OCI-LY1 (cell line): ENCODE data around the gene TADA1.
A peak's percentile ranks its signal among the peaks of the same experiment; 100 is the strongest.
"Not testable (repeated sequence)": the region's sequence is repeated elsewhere in the genome, so short reads cannot be mapped to it uniquely, and the experiment has no call there.

Experiments used
- H2AFZ ChIP-seq: fragments of 200-600 bp; sonication (generic), shearing (Covaris generic); 2 replicates; pipeline ENCODE4 v1.6.0; 2014; ENCODE audit warnings: antibody characterized with exemption, mild to moderate bottlenecking, low read length
- H3F3A ChIP-seq: fragments of 200-600 bp; sonication (generic), shearing (Covaris generic); 2 replicates; pipeline ENCODE4 v1.6.0; 2014; ENCODE audit warnings: mild to moderate bottlenecking, antibody characterized with exemption, low read length, moderate library complexity; ENCODE audit not compliant: insufficient read depth
- H3K27ac ChIP-seq: fragments of 200-600 bp; sonication (generic); 2 replicates; pipeline ENCODE4 v1.5.1; 2014; ENCODE audit warnings: low read length, mixed run types, mild to moderate bottlenecking, low read depth; ENCODE audit not compliant: poor library complexity, severe bottlenecking
- H3K27me3 ChIP-seq: fragments of 200-600 bp; sonication (generic); 2 replicates; pipeline ENCODE4 v1.6.0; 2014; ENCODE audit warnings: antibody characterized with exemption, mild to moderate bottlenecking, low read length, moderate library complexity; ENCODE audit not compliant: insufficient read depth
- H3K36me3 ChIP-seq: fragments of 200-600 bp; sonication (generic); 2 replicates; pipeline ENCODE4 v1.6.1; 2014; ENCODE audit warnings: mild to moderate bottlenecking, antibody characterized with exemption, low read length, moderate library complexity, mixed read lengths; ENCODE audit not compliant: insufficient read depth
- H3K4me1 ChIP-seq: fragments of 200-600 bp; sonication (generic); 2 replicates; pipeline ENCODE4 v1.5.1; 2014; ENCODE audit warnings: mild to moderate bottlenecking, low read length, moderate library complexity; ENCODE audit not compliant: insufficient read depth, severe bottlenecking
- H3K4me2 ChIP-seq: fragments of 200-600 bp; sonication (generic), shearing (Covaris generic); 2 replicates; pipeline ENCODE4 v1.6.1; 2014; ENCODE audit warnings: low read length
- H3K4me3 ChIP-seq: fragments of 200-600 bp; sonication (generic); 2 replicates; pipeline ENCODE4 v1.5.1; 2014; ENCODE audit warnings: low read length, low read depth, mild to moderate bottlenecking, mixed read lengths; ENCODE audit not compliant: poor library complexity, severe bottlenecking
- H3K79me2 ChIP-seq: fragments of 200-600 bp; shearing (Covaris generic); 2 replicates; pipeline ENCODE4 v1.6.1; 2016; ENCODE audit warnings: mixed run types, low read length, mixed read lengths; ENCODE audit not compliant: insufficient read depth
- H3K9ac ChIP-seq: fragments of 200-600 bp; sonication (generic), shearing (Covaris generic); 2 replicates; pipeline ENCODE4 v1.6.1; 2014; ENCODE audit warnings: mild to moderate bottlenecking, low read length, mixed read lengths
- H3K9me2 ChIP-seq: fragments of 200-600 bp; sonication (generic), shearing (Covaris generic); 2 replicates; pipeline ENCODE4 v1.6.1; 2014; ENCODE audit warnings: low read depth, mild to moderate bottlenecking, low read length, mixed read lengths
- H3K9me3 ChIP-seq: fragments of 200-600 bp; shearing (Covaris generic); 2 replicates; pipeline ENCODE4 v1.6.1; 2014; ENCODE audit warnings: low read length, mixed read lengths
- H4K20me1 ChIP-seq: fragments of 200-600 bp; sonication (generic), shearing (Covaris generic); 2 replicates; pipeline ENCODE4 v1.6.0; 2016; ENCODE audit warnings: mild to moderate bottlenecking, low read length; ENCODE audit not compliant: insufficient read depth
- EZH2 ChIP-seq: fragments of 200-600 bp; sonication (generic), shearing (Covaris generic); IDR thresholded peaks from 2 replicates; pipeline ENCODE4 v1.8.0; 2017; ENCODE audit warnings: borderline replicate concordance, mixed run types, mild to moderate bottlenecking, antibody characterized with exemption, low read length, moderate library complexity, mixed read lengths
- TF ChIP-seq, protein P1 (sequence below): fragments of 200-600 bp; sonication (generic), shearing (Covaris generic); IDR thresholded peaks from 2 replicates; pipeline ENCODE4 v1.5.1; 2017; ENCODE audit warnings: mild to moderate bottlenecking, antibody characterized with exemption, low read length, moderate library complexity, mixed read lengths

The TADA1 gene

DNA sequence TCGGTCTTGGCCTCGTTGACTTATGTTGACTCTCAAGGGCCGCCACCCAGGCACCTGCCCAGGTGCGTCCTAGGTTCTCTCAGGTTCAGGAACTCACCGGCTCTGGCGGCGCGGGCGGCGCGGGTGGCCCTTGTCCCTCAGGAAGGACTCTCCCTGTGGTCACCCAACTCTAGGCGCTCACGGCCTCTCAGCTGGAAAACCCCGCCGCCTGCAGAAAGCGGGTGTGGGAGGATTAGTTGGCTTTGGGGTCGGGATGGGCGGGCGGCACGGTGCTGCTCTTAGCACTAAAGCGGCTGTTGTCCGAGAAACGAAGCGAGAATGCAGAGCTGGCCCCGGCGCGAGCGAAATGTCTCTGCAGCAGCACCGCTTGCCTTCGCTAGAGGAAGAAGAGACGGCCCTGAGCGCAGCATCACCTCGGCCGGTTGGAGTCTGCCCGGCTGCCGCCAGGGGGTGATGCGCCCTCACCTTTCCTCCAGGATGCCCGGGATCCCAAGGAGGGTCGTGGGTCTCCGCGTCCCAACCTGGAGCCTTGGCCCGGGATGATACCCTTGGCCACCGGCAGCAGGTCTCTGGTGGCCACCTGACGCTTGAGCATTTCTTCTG, 8.1 kb upstream of the TADA1 start:
- Histone ChIP-seq H3K9ac (no peak overlapping the region), H3K9me2 (no peaks in the 10 kb centered on the region), H2AFZ (no peak overlapping the region), H4K20me1 (no peaks in the 10 kb centered on the region), H3K27me3 (peaks cover 7% of the 10 kb centered on the region; the same call in 1 of the 2 replicates), H3F3A (no peaks in the 10 kb centered on the region), H3K4me1 (peaks cover 3% of the 10 kb centered on the region), H3K79me2 (no peaks in the 10 kb centered on the region), H3K27ac (no peak overlapping the region), H3K36me3 (no peaks in the 10 kb centered on the region), H3K4me3 (no peak overlapping the region), H3K9me3 (no peaks in the 10 kb centered on the region), H3K4me2 (no peak overlapping the region)
- TF ChIP-seq EZH2, result no peak
- TF ChIP-seq, protein P1, sequence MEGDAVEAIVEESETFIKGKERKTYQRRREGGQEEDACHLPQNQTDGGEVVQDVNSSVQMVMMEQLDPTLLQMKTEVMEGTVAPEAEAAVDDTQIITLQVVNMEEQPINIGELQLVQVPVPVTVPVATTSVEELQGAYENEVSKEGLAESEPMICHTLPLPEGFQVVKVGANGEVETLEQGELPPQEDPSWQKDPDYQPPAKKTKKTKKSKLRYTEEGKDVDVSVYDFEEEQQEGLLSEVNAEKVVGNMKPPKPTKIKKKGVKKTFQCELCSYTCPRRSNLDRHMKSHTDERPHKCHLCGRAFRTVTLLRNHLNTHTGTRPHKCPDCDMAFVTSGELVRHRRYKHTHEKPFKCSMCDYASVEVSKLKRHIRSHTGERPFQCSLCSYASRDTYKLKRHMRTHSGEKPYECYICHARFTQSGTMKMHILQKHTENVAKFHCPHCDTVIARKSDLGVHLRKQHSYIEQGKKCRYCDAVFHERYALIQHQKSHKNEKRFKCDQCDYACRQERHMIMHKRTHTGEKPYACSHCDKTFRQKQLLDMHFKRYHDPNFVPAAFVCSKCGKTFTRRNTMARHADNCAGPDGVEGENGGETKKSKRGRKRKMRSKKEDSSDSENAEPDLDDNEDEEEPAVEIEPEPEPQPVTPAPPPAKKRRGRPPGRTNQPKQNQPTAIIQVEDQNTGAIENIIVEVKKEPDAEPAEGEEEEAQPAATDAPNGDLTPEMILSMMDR, result peak; percentile 65

DNA sequence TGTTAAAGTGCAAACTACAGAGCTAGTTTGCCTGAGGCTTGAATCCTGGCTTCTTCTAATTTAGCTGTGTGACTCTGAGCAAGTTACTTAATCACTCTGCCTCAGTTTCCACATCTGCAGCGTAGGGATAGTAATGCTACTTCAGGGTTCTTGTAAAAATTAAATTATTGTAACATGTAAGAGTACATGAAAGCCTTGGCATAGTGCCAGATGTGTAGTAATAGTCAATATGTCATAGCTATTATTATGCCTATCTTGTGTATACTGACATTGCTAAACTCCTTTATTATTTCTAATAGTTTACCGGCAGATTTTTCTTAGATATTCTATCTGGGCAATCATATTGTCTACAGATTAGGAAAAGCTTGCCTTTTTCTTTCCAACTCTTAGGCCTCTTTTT, 6.8 kb upstream of the TADA1 start:
- Histone ChIP-seq H3K4me1 (peaks cover 3% of the 10 kb centered on the region), H3K4me3 (no peak overlapping the region)

DNA sequence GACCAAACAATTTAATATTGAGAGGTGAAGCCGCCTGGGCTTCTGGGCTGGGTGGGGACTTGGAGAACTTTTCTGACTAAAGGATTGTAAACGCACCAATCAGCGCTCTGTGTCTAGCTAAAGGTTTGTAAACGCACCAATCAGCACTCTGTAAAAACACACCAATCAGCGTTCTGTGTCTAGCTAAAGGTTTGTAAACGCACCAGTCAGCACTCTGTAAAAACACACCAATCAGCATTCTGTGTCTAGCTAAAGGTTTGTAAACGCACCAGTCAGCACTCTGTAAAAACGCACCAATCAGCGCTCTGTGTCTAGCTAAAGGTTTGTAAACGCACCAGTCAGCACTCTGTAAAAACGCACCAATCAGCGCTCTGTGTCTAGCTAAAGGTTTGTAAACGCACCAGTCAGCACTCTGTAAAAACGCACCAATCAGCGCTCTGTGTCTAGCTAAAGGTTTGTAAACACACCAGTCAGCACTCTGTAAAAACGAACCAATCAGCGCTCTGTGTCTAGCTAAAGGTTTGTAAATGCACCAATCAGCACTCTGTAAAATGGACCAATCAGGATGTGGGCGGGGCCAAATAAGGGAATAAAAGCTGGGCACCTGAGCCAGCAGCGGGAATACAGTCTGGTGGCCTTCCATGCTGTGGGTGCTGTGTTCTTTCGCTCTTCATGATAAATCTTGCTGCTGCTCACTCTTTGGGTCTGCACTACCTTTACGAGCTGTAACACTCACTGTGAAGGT, 2.3 kb upstream of the TADA1 start:
- H3K4me2 ChIP-seq, H3K27me3 ChIP-seq, H3K9ac ChIP-seq, H3K9me3 ChIP-seq, H4K20me1 ChIP-seq, H3K36me3 ChIP-seq, H3K27ac ChIP-seq, H2AFZ ChIP-seq, H3K4me3 ChIP-seq, H3K9me2 ChIP-seq, H3F3A ChIP-seq: not testable (repeated sequence)
- Histone ChIP-seq H3K4me1 (peaks cover 30% of the 10 kb centered on the region), H3K79me2 (peaks cover 22% of the 10 kb centered on the region)

More for the DNA sequence above, 6.8 kb upstream of the TADA1 start:
- Histone ChIP-seq H3K27me3 (peaks cover 7% of the 10 kb centered on the region; the same call in 1 of the 2 replicates), H3K9me3 (no peaks in the 10 kb centered on the region), H3K4me2 (no peak overlapping the region), H3K27ac (no peak overlapping the region), H3F3A (no peaks in the 10 kb centered on the region), H3K9ac (no peak overlapping the region), H3K36me3 (no peaks in the 10 kb centered on the region), H3K79me2 (no peaks in the 10 kb centered on the region), H3K9me2 (no peaks in the 10 kb centered on the region), H4K20me1 (no peaks in the 10 kb centered on the region), H2AFZ (no peak overlapping the region)
- TF ChIP-seq EZH2, result no peak
- TF ChIP-seq, protein P1, result no peak

DNA sequence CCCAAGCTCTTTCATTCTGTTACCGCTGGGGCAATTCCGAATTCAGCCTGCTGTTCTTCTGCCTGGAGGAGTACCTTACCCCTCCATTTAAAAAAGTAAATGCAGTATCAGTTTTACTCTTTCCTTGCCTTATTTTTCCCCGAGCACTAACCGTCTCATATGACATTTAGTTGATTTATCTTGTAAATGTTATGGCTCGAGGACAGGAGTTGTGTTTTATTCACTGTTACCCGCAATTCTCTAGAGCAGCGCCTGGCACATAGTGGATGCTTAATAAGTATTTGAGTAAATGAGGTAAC, 425 bp upstream of the TADA1 start:
- Histone ChIP-seq H3K27me3 (no peaks in the 10 kb centered on the region), H3K36me3 (peaks cover 13% of the 10 kb centered on the region), H3K4me3 (peak overlapping the region; percentile 74), H4K20me1 (no peaks in the 10 kb centered on the region), H3K4me1 (peaks cover 31% of the 10 kb centered on the region), H3K4me2 (peak overlapping the region; percentile 77), H3K79me2 (peaks cover 34% of the 10 kb centered on the region), H3K9me3 (no peaks in the 10 kb centered on the region), H3K27ac (no peak overlapping the region), H2AFZ (peak overlapping the region; percentile 76), H3K9me2 (no peaks in the 10 kb centered on the region), H3F3A (no peaks in the 10 kb centered on the region), H3K9ac (peak overlapping the region; percentile 67)
- TF ChIP-seq, protein P1, result peak; percentile 32
- no peak for TF ChIP-seq EZH2
